Skeletal muscle cell (primary cell): Measurements from ENCODE around the gene FIGNL2.

ENCODE experiments used
- DNase-seq: peaks from one replicate; pipeline ENCODE4 v3.0.0-alpha.2; 2010; ENCODE audit warnings: low read depth
- H3K4me3 ChIP-seq: 2 replicates; pipeline ENCODE4 v1.5.1; 2011; ENCODE audit warnings: low read depth, mild to moderate bottlenecking, control low read depth, low read length, moderate library complexity

FIGNL2 gene

GRCh38 chr12:51863933-51864832 is 15.7 kb upstream of the FIGNL2 start:
- peak overlapping the region; percentile 17 for H3K4me3 ChIP-seq
- DNase-seq = no peak

GRCh38 chr12:51863363-51863932 is 14.9 kb upstream of the FIGNL2 start:
- DNase-seq = no peak
- H3K4me3 ChIP-seq = no peak overlapping the region

- DNase-seq = no peak
- H3K4me3 ChIP-seq = no peak overlapping the region
Observed at GRCh38 chr12:51862947-51863346, 14.4 kb upstream of the FIGNL2 start.

- H3K4me3 ChIP-seq = no peak overlapping the region
Observed at GRCh38 chr12:51860986-51861385, 12.5 kb upstream of the FIGNL2 start.

GRCh38 chr12:51855586-51856428 is 7.3 kb upstream of the FIGNL2 start:
- DNase-seq = no peak

More at GRCh38 chr12:51860986-51861385, 12.5 kb upstream of the FIGNL2 start:
- no peak for DNase-seq

GRCh38 chr12:51852404-51853137 is 4.1 kb upstream of the FIGNL2 start:
- DNase-seq = no peak
- no peak overlapping the region for H3K4me3 ChIP-seq

More at GRCh38 chr12:51855586-51856428, 7.3 kb upstream of the FIGNL2 start:
- peak overlapping the region; percentile 22 for H3K4me3 ChIP-seq

- DNase-seq = no peak
Observed at GRCh38 chr12:51851413-51852124, 3.1 kb upstream of the FIGNL2 start.

GRCh38 chr12:51850965-51851299 is 2.4 kb upstream of the FIGNL2 start:
- no peak for DNase-seq
- H3K4me3 ChIP-seq = no peak overlapping the region

More at GRCh38 chr12:51851413-51852124, 3.1 kb upstream of the FIGNL2 start:
- no peak overlapping the region for H3K4me3 ChIP-seq

- no peak for DNase-seq
- H3K4me3 ChIP-seq = no peak overlapping the region
Observed at GRCh38 chr12:51850081-51850964, 1.8 kb upstream of the FIGNL2 start.

GRCh38 chr12:51848841-51849735 is 570 bp upstream of the FIGNL2 start:
- DNase-seq = no peak
- no peak overlapping the region for H3K4me3 ChIP-seq

- H3K4me3 ChIP-seq = peak overlapping the region; percentile 43
- DNase-seq = no peak
Observed at GRCh38 chr12:51847643-51848325, 734 bp downstream of the FIGNL2 start.

GRCh38 chr12:51846911-51847642 is 1.4 kb downstream of the FIGNL2 start:
- DNase-seq = no peak
- H3K4me3 ChIP-seq = peak overlapping the region; percentile 43

- DNase-seq = no peak
- H3K4me3 ChIP-seq = no peak overlapping the region
Observed at GRCh38 chr12:51846271-51846691, 2.2 kb downstream of the FIGNL2 start.

- no peak for DNase-seq
- H3K4me3 ChIP-seq = no peak overlapping the region
Observed at GRCh38 chr12:51845482-51845881, 3.0 kb downstream of the FIGNL2 start.

GRCh38 chr12:51844854-51845253 is 3.7 kb downstream of the FIGNL2 start:
- H3K4me3 ChIP-seq = no peak overlapping the region
- no peak for DNase-seq

GRCh38 chr12:51841727-51842126 is 6.8 kb downstream of the FIGNL2 start:
- H3K4me3 ChIP-seq = no peak overlapping the region
- no peak for DNase-seq
